GM18502 (cell line): Measurements from ENCODE around the gene ZNF101.

ENCODE experiments used
- ATAC-seq: cut with Tn5 transposase; IDR thresholded peaks from one replicate; pipeline ENCODE4 v1.9.1; 2021; ENCODE audit warnings: mild to moderate bottlenecking; ENCODE audit not compliant: unreplicated experiment, poor library complexity

The ZNF101 gene

GRCh38 chr19:19704836-19705235 lies 36.2 kb downstream of the ZNF101 start:
- ATAC-seq = no peak

- ATAC-seq = no peak
Measured at GRCh38 chr19:19710506-19710905, 41.9 kb downstream of the ZNF101 start.

GRCh38 chr19:19711306-19711933 lies 42.8 kb downstream of the ZNF101 start:
- ATAC-seq = no peak

- ATAC-seq = no peak
Measured at GRCh38 chr19:19711934-19712828, 43.5 kb downstream of the ZNF101 start.

GRCh38 chr19:19719798-19720197 lies 51.2 kb downstream of the ZNF101 start:
- no peak for ATAC-seq

GRCh38 chr19:19721896-19722295 lies 53.3 kb downstream of the ZNF101 start:
- ATAC-seq = no peak

GRCh38 chr19:19732579-19733501 lies 64.2 kb downstream of the ZNF101 start, which contains the start of gene ZNF14:
TSS of gene ZNF14 (minus strand) at chr19:19733112. CDS start at chr19:19732958, 154 bp downstream.
- peak; percentile 99 for ATAC-seq
